NCI-H2107 treated with DMSO at 0.1 percent for 48 hours (cell line): ENCODE results near the gene PHKG1.
"Not testable (repeated sequence)": the region's sequence is repeated elsewhere in the genome, so short reads cannot be mapped to it uniquely, and the experiment has no call there.

ENCODE experiments used
- DNase-seq: peaks from one replicate; lab custom pipeline; 2025; ENCODE audit not compliant: unreplicated experiment; lab: John Stamatoyannopoulos, UW

The PHKG1 gene

DNA sequence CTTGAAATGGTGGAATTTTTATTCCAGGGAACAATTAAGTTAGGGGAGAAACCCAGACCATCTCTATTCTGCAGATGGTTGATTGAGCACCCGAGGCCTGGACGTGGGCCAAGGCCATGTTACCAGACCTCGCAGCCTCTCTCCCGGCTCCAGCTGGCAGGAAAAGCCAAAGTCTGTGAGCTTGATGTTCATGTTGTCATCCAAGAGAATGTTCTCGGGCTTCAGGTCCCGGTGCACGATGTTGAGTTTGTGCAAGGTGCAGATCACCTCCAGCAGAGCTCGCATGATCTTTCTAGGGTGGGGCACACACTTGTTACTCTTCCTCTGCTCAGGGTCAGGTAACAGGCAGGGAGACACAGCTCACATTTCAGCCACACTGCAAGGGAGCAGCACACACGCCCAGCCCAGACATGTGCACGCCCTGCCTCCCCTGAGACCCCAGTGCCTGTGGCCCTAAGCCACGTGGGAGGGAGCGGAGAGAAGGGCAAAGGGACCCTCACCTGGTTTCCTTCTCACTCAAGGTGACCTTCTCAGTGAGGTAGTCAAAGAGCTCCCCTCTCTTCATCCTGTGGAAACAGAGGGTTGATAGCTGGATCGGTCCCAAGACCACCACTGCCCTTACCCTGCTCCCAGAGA, 9.5 kb downstream of the PHKG1 start:
- peak; percentile 82 for DNase-seq

DNA sequence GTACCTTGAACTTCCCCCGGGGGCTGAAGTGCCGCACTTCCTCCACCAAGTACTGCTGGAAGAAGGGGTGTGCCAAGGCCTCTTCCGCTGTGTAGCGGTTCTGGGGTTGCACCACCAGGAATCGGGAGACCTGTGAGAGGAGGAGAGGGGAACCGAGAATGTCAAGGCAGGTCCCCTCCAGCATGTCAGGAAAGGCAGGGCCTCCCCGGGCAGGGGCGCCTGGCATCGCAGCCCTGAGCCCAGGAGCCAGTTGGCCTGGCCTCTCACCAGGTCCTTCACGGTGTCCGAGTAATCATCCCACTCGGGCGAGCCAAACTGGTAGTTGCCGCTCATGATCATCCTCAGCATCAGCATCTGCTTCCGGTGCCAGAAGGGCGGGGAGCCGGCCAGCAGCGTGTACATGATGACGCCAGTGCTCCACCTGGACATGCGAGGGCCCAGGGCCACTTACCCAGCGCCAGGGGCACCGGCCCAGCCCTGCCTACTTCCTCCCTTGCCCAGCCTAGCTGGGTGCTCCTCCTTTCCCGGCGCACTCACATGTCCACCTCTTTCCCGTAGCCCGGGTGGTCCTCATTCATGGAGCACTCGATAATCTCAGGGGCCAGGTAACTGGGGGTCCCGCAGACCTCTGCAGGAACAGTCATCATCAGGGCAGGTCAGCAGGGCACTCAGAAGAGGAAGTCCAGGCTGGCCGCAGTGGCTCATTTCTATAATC, 11.0 kb downstream of the PHKG1 start:
- no peak for DNase-seq

DNA sequence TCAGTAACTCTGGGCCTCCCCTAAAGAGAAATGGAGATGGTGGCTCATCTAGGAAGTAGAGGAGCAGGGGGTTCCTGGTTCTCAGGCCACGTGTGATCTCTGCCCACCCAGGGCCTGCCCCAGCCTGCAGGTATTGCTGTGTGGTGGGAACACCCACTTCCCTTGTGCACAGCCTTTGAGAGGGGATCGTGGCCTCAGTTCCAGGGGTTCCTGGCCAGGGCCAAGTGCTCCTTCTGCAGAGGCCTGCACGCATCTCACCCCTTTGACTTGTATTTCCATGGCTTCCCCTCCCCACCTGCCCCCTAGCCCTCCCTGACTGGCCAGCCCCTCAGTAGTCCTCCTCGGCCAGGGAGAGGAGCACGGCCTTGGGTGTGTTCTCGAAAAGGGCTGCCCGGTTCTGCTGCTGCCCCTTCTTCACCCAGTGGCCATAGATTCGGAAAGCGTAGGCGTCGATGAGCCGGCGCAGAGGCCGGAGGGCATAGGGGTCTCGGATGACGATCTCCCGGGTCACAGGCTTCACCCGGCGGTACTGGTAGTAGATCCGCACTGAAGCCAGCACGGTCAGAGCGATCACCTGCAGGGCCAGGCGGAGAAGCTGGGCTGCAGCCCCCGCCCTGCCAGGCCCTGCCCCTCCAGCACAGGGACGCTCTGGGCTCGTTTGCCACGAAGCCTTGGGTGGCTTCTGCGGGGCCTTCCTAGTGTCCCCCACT, 11.9 kb downstream of the PHKG1 start:
- not testable (repeated sequence) for DNase-seq

DNA sequence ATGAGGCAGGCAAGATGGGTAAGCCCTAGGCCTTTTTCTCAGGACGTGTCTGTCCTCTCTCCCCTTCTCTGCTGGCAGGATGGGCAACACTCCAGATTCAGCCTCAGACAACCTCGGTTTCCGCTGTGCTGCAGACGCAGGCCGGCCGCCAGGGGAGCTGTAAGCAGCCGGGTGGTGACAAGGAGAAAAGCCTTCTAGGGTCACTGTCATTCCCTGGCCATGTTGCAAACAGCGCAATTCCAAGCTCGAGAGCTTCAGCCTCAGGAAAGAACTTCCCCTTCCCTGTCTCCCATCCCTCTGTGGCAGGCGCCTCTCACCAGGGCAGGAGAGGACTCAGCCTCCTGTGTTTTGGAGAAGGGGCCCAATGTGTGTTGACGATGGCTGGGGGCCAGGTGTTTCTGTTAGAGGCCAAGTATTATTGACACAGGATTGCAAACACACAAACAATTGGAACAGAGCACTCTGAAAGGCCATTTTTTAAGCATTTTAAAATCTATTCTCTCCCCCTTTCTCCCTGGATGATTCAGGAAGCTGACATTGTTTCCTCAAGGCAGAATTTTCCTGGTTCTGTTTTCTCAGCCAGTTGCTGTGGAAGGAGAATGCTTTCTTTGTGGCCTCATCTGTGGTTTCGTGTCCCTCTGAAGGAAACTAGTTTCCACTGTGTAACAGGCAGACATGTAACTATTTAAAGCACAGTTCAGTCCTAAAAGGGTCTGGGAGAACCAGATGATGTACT, 13.1 kb downstream of the PHKG1 start:
- peak; percentile 71 for DNase-seq

DNA sequence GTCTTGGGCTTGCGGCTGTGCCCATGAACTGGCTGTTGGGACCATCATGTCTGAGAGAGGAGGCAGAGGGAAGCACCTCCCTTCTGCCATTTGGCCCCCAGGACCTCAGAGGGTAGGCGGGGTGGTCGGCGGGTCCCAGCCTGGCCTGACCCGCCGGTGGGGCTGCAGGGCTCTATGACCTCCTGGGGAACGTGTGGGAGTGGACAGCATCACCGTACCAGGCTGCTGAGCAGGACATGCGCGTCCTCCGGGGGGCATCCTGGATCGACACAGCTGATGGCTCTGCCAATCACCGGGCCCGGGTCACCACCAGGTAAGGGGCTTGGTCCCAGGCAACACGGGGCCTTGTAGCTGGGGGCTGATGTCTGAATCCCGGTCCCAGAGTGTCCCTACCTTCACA, 14.6 kb downstream of the PHKG1 start:
- no peak for DNase-seq

DNA sequence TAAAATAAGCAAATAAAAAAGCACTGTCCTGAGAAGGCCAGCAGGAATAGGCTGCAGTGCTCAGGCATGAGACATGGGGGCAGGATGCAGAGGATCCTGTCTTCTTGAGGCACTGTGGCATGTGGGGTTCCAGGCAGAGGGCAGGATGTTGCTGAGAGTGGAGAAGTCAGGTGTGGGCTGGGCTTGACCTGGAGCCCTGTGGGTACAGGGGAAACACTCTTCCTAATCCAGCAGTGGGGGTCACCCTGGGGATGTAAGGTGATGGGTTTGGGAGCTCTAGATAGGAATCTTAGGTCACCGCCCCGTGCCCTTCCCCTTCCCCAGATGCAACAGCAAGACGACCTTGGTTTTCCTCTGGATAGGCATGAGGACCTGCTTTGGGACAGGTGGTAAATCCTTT, 15.1 kb downstream of the PHKG1 start:
- DNase-seq: no peak

DNA sequence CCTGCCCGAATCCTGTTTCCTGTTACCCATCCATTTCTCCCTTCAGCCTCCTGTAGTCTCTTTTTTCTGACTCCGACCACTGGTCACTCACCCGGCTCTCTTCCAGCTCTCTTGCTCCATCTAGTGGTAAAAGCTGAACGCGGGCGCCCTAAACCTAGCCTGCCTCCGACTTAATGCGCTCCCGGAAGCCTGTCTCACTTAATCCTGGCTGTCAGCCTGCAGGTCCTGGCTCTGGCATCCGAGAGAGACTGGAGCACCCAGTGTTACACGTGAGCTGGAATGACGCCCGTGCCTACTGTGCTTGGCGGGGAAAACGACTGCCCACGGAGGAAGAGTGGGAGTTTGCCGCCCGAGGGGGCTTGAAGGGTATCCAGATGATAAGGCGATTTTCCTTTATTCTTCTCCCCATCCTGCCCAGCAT, 18.4 kb downstream of the PHKG1 start:
- DNase-seq: peak; percentile 86

DNA sequence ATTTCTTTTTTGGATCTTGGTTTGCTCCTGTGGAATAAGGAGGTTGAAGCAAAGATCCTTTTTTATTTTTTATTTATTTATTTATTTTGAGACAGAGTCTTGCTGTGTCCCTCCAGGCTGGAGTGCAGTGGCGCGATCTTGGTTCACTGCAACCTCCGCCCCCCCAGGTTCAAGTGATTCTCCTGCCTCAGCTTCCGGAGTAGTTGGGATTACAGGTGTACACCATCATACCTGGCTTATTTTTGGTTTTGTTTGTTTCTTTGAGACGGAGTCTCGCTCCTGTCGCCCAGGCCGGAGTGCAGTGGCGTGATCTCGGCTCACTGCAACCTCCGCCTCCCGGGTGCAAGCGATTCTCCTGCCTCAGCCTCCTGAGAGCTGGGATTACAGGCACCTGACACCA, 26.4 kb downstream of the PHKG1 start:
- DNase-seq: not testable (repeated sequence)

DNA sequence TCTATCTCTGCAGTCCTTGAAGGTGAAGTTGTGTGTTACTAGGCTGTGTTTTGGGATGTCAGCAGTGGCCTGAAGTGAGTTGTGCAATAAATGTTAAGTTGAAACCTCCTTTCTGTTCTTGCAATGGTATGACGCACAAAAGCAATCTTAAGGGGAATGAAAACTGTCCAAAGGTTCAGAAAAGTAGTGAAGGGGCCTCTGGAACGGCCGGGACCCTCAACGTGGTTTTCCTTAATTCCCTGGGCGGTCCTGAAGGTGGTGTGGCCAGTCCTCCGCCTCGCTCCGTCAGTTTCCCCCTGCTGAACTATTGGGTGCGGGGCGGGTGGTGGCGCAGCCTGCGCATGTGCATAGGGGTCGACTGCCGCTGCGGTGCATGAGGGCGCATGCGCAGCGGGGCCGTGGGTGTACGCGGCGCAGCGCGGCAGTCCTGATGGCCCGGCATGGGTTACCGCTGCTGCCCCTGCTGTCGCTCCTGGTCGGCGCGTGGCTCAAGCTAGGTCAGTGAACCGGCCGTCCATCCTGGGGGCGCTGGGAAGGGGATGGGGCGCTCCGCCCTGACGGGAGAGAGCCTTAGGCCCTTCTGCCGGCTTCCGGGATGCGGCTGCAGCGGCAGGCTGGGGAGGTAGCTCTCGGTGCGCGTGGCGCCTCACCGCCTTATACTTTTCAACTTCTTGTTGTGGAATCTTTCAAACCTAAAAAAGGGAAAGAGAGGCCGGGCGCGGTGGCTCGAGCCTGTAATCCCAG, 28.7 kb downstream of the PHKG1 start, which contains the start of gene SUMF2:
TSS of gene SUMF2 (plus strand) at position 405 of the 744 bp plus-strand sequence. CDS start at position 431, 26 bp downstream.
- peak; percentile 79 for DNase-seq

DNA sequence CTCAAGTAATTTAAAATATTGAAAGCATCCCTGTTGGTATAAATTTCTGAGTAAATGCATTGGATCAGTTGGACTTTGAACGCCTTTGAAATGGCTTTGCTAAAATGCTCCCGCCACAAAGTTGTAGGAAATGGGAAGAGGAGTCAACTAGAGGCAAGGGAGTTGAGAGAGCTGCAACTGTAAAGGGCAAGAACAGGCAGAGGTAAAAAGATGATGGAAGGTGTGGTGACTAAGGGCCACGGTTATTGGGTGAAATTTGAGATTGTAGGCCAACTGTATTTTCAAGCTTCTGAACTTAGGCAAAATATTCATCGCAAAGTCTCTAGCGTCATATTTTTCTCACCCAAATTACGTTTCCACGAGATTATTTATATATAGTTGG, 29.3 kb downstream of the PHKG1 start:
- DNase-seq: no peak

DNA sequence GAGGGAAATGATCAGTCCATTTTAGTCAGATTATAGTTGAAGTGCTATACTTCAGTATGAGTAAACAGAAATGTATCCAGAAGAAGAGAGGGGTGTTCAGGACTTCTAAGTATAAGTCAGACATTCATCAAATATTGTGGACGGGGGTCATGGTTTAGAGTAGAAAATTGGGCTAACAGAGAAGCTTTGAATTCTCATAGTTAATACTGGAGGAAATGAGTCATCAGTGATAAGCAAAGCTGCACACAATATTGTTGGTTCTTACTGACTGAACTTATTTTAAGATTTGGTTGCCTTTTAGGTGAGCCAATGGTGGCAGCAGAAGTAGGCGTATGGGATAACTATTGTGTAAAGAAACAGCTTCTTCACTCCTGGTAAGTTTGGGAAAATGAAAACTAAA, 30.4 kb downstream of the PHKG1 start:
- no peak for DNase-seq

DNA sequence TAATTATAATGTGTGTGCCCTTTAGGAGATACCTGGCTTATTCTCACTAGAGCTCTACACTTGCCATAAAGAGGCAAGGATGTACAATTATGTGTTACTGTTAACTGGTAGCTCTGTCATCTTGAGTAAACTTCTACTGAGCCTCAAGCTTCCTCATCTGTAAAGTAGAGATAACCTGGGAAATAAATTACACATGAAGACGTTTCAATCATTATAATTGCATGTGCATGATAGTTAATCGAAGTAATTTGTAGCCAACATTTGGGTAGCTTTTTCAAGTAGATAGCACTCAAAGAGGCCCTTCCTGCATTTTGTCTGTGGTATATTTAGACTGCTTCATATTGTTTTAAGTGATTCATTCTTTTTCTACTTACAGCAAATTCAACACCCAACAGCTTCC, 38.8 kb downstream of the PHKG1 start:
- DNase-seq: no peak

DNA sequence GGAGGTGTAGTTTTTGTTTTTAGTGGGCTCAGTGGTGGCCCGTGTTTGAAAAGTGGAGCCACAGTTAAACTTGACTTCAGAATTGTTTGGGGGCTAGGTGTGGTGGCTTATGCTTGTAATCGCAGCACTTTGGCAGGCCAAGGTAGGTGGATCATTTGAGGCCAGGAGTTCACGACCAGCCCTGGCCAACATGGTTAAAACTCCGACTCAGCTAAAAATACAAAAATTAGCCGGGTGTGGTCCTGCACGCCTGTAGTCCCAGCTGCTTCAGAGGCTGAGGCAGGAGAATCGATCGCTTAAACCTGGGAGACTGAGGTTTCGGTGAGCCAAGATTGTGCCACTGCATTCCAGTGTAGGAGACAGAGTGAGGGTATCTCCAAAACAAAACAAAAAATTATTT, 39.4 kb downstream of the PHKG1 start:
- no peak for DNase-seq

DNA sequence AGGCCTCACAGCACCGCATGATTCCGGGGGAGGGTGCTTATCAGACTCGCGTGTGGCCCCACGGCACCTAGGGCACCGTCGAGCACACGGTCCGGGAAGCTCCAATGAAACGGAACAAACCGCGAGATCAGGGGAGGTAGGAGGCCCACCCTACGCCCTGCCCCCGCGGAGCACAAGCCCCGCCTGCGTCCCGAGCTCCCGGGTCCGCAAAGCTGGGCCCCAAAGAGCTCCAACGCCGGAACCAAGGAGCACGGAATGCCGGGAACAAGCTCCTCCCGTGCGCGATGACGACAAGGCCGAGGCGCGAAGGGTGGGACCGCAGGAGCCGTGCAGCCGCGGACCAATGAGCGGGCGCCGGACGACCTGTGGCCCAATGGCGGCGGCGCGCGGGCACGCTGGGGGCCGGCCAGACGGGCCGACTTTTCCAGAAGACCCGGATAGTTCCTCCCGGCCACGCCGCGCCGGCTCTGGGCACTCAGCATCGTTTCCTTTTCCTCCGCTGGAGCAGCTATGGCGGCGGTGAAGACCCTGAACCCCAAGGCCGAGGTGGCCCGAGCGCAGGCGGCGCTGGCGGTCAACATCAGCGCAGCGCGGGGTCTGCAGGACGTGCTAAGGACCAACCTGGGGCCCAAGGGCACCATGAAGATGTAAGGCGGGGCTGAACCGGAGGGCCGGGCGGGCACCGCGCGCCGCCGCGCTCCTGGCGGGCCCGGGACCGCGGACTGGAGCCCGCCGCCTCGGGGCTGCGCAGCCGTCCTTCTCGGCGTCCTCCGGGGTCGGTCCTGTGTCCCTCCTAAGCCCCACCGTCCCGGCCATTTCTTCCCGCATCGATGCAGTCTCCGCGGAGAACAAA, 41.2 kb downstream of the PHKG1 start, which contains the start of the genes CCT6A and PSPH:
TSS of gene CCT6A (plus strand) at position 427 of the 853 bp plus-strand sequence. CDS start at position 511, 84 bp downstream.
TSS of gene PSPH (minus strand) at position 106 of the 853 bp plus-strand sequence. CDS start 30,232 bp downstream, outside the sequence.
- peak; percentile 90 for DNase-seq

DNA sequence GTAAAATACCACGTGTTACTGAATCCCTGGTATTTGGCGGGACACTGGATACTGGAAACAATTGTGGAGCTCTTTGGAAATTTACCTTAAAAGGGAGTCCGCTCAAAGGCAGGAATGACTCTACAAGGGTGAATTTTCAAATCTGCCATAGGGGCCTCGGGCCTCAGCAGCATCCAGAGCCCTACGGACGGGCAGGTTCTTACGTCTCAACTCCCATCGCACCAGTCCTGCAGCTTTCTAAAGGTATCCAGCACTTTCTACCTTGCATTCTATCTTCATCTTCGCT, 41.8 kb downstream of the PHKG1 start:
- DNase-seq: no peak

DNA sequence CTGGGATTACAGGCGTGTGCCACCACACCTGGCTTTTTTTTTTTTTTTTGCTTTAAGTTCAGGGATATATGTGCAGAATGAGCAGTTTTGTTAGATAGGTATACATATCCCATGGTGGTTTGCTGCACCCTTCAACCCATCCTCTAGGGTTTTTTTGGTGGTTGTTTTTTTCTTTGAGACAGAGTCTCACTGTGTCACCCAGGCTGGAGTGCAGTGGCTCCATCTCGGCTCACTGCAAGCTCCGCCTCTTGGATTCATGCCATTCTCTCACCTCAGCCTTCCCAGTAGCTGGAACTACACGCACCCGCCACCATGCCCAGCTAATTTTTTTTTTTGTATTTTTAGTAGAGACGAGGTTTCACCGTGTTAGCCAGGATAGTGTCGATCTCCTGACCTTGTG, 44.0 kb downstream of the PHKG1 start:
- not testable (repeated sequence) for DNase-seq

DNA sequence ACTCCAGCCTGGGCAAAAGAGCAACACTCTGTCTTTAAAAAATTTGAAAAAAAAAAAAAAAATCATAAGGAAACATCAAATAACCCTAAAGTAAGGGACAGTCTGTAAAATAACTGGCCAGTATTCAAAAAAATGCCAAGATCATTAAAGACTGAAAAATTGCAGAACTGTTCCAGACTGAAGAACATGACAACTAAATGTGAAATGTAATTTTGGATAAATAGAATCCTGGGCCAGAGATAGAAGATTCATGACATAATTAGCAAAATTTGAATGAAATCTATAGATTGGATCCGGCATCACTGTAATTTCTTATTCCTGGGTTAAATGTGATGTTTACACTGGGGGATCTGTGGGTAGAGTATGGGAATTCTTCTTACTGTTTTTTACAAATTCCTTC, 44.5 kb downstream of the PHKG1 start:
- DNase-seq: no peak

DNA sequence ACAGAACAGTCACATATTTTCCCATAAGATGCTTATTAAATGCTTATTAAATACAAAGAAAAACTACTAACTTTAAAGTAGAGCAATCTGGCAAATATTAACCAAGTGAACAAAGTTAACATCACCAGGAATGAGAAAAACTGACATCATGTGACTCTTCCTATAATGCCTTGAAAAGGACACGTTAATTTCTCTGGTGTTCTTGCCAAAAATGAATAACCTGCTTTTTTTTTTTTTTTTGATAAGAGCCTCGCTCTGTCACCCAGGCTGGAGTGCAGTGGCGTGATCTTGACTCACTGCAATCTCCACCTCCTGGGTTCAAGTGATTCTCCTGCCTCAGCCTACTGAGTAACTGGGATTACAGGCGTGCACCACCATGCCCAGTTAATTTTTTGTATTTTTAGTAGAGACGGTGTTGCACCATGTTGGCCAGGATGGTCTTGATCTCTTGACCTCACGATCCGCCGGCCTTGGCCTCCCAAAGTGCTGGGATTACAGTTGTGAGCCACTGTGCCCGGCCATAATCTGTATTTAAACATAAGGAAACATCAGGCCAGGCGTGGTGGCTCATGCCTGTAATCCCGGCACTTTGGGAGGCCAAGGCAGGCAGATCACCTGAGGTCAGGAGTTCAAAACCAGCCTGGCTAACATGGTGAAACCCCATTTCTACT, 45.2 kb downstream of the PHKG1 start:
- not testable (repeated sequence) for DNase-seq
